Measurements from ENCODE around the gene UCP2.

The UCP2 gene

GRCh38 chr11:73962101-73962705 is 20.4 kb downstream of the UCP2 start:
- no peaks in the 10 kb centered on the region for H3K36me3 ChIP-seq (ENCODE audit: insufficient read depth, low read length)

GRCh38 chr11:73961321-73961720 is 21.3 kb downstream of the UCP2 start:
- Histone ChIP-seq H3K4me3 (ENCODE audit: low read length, poor library complexity, severe bottlenecking) (no peak overlapping the region), H3K9me3 (ENCODE audit: insufficient read depth, low read depth, low read length) (no peaks in the 10 kb centered on the region), H3K9me2 (replicated peaks; ENCODE audit: low read depth, low read length) (no peaks in the 10 kb centered on the region), H3F3A (ENCODE audit: low read depth) (no peaks in the 10 kb centered on the region), H3K27me3 (ENCODE audit: insufficient read depth, low read length, poor library complexity, severe bottlenecking) (no peaks in the 10 kb centered on the region), H3K9ac (ENCODE audit: low read depth, low read length, poor library complexity, severe bottlenecking) (no peak overlapping the region), H3K4me2 (ENCODE audit: low read depth, low read length, poor library complexity, severe bottlenecking) (no peak overlapping the region), H3K36me3 (ENCODE audit: insufficient read depth, low read length) (no peaks in the 10 kb centered on the region), H4K20me1 (ENCODE audit: insufficient read depth, low read length, poor library complexity, severe bottlenecking) (no peaks in the 10 kb centered on the region), H2AFZ (ENCODE audit: low read length) (no peak overlapping the region), H3K79me2 (ENCODE audit: insufficient read depth, low read length) (no peaks in the 10 kb centered on the region), H3K4me1 (ENCODE audit: insufficient read depth, low read length, poor library complexity, severe bottlenecking) (no peaks in the 10 kb centered on the region)
- no peak for TF ChIP-seq EZH2phosphoT487 (IDR thresholded peaks at IDR 0.05; ENCODE audit: borderline replicate concordance)
- TF ChIP-seq CTCF (conservative IDR thresholded peaks at IDR 0.05; ENCODE audit: low read length), result no peak

More at GRCh38 chr11:73962101-73962705, 20.4 kb downstream of the UCP2 start:
- H3K79me2 ChIP-seq (ENCODE audit: insufficient read depth, low read length), result no peaks in the 10 kb centered on the region
- H3K4me2 ChIP-seq (ENCODE audit: low read depth, low read length, poor library complexity, severe bottlenecking), result no peak overlapping the region
- H3K9me2 ChIP-seq (replicated peaks; ENCODE audit: low read depth, low read length), result no peaks in the 10 kb centered on the region
- H3K4me3 ChIP-seq (ENCODE audit: low read length, poor library complexity, severe bottlenecking), result no peak overlapping the region
- H3K9me3 ChIP-seq (ENCODE audit: insufficient read depth, low read depth, low read length), result no peaks in the 10 kb centered on the region
- no peaks in the 10 kb centered on the region for H4K20me1 ChIP-seq (ENCODE audit: insufficient read depth, low read length, poor library complexity, severe bottlenecking)
- peak overlapping the region; percentile 52; the same call in 1 of the 2 replicates for H2AFZ ChIP-seq (ENCODE audit: low read length)
- TF ChIP-seq CTCF (conservative IDR thresholded peaks at IDR 0.05; ENCODE audit: low read length), result no peak
- TF ChIP-seq EZH2phosphoT487 (IDR thresholded peaks at IDR 0.05; ENCODE audit: borderline replicate concordance), result no peak
- H3F3A ChIP-seq (ENCODE audit: low read depth), result no peaks in the 10 kb centered on the region
- no peak overlapping the region for H3K9ac ChIP-seq (ENCODE audit: low read depth, low read length, poor library complexity, severe bottlenecking)
- no peaks in the 10 kb centered on the region for H3K4me1 ChIP-seq (ENCODE audit: insufficient read depth, low read length, poor library complexity, severe bottlenecking)
- no peaks in the 10 kb centered on the region for H3K27me3 ChIP-seq (ENCODE audit: insufficient read depth, low read length, poor library complexity, severe bottlenecking)

- no peaks in the 10 kb centered on the region for H4K20me1 ChIP-seq (ENCODE audit: insufficient read depth, low read length, poor library complexity, severe bottlenecking)
- TF ChIP-seq CTCF (conservative IDR thresholded peaks at IDR 0.05; ENCODE audit: low read length), result no peak
- no peak for TF ChIP-seq EZH2phosphoT487 (IDR thresholded peaks at IDR 0.05; ENCODE audit: borderline replicate concordance)
Observed at GRCh38 chr11:73958521-73959141, 24.0 kb downstream of the UCP2 start.

More at GRCh38 chr11:73958521-73959141, 24.0 kb downstream of the UCP2 start:
- no peaks in the 10 kb centered on the region for H3K27me3 ChIP-seq (ENCODE audit: insufficient read depth, low read length, poor library complexity, severe bottlenecking)
- H3K4me3 ChIP-seq (ENCODE audit: low read length, poor library complexity, severe bottlenecking), result no peak overlapping the region
- no peak overlapping the region for H3K4me2 ChIP-seq (ENCODE audit: low read depth, low read length, poor library complexity, severe bottlenecking)
- H3K36me3 ChIP-seq (ENCODE audit: insufficient read depth, low read length), result no peaks in the 10 kb centered on the region
- H2AFZ ChIP-seq (ENCODE audit: low read length), result no peak overlapping the region
- H3K9me3 ChIP-seq (ENCODE audit: insufficient read depth, low read depth, low read length), result no peaks in the 10 kb centered on the region
- no peaks in the 10 kb centered on the region for H3K4me1 ChIP-seq (ENCODE audit: insufficient read depth, low read length, poor library complexity, severe bottlenecking)
- no peaks in the 10 kb centered on the region for H3K9me2 ChIP-seq (replicated peaks; ENCODE audit: low read depth, low read length)
- H3F3A ChIP-seq (ENCODE audit: low read depth), result no peaks in the 10 kb centered on the region
- H3K79me2 ChIP-seq (ENCODE audit: insufficient read depth, low read length), result no peaks in the 10 kb centered on the region
- H3K9ac ChIP-seq (ENCODE audit: low read depth, low read length, poor library complexity, severe bottlenecking), result no peak overlapping the region

Data from Loucy (cell line).